HuH-7 (cell line): Measurements from ENCODE around the gene ASMT.
"Not testable (repeated sequence)": the region's sequence is repeated elsewhere in the genome, so short reads cannot be mapped to it uniquely, and the experiment has no call there.

ENCODE experiments used
- DNase-seq: peaks from one replicate; pipeline ENCODE4 v3.0.0; 2011; ENCODE audit warnings: low spot score

ASMT gene

GRCh38 chrX:1598021-1598875 lies 16.6 kb upstream of the ASMT start:
- DNase-seq, result no peak

GRCh38 chrX:1598876-1599790 lies 15.7 kb upstream of the ASMT start:
- no peak for DNase-seq

DNA sequence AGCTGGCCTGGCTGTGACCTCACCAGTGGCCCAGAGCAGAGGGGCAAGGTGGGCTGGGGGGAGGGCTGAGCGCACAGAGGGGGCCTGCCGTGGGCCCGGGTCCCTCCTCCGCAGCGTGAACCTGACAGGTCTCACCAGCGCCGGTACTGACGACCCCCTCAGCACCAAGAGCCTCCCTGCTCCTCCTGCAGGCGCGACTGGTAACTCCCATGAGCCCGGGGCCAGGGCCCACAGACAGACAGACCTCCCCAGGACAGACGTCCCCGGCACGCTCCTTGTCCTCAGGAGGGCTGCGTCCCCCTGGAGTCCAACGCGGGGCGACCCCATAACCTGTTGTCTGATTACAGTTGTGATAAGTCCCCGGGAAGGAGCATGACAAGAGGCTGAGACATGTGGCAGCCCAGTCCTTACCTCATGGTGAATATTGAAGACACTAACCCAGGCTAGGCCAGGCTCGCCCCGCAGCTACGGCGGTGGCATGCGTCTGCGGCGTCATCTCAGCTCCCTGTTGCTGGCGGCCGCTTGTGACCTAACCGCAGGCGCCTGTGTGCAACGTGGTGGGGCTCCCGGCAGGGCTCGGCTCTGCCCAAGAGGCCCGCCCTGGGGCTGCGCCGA lies 15.0 kb upstream of the ASMT start:
- no peak for DNase-seq

DNA sequence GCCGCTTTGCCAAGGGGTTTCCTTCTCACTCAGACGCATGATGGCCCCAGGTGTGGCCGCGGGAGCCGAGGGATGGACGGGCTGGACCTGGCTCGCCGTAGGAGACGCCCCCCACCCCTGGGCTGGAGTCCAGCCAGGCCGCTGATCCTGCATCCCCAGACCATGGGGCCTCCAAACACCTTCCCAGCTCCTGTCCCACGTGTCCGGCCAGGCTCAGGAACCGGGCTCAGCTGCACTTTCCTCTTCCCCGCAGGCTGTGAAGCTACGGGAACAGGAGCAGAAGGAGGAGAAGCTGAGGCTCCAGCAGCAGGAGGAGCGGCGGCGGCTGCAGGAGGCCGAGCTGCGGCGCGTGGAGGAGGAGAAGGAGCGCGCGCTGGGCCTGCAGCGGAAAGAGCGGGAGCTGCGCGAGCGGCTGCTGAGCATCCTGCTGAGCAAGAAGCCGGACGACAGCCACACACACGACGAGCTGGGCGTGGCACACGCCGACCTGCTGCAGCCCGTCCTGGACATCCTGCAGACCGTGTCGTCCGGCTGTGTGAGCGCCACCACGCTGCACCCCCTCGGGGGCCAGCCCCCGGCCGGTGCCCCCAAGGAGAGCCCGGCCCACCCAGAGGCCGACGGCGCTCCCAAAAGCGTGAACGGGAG lies 14.3 kb upstream of the ASMT start:
- DNase-seq, result no peak

DNA sequence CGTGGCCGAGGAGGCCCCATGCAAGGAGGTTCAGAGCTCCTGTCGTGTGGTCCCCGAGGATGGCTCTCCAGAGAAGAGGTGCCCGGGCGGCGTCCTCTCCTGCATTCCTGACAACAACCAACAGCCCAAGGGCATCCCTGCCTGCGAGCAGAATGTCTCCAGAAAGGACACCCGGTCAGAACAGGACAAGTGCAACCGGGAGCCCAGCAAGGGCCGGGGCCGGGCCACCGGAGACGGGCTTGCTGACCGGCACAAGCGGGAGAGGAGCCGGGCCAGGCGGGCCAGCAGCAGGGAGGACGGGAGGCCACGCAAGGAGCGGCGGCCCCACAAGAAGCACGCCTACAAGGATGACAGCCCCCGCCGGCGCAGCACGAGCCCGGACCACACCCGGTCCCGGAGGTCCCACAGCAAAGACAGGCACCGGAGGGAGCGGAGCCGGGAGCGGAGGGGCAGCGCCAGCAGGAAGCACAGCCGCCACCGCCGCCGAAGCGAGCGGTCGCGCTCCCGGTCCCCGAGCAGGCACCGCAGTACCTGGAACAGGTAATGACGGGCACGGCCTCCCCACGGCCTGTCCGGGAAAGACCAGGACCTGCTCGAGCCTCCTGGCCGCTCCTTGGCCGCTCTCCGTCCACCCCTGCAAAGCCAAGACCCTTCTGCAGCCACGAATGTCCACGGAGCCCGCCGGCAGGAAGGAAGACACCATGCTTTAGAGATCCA lies 13.7 kb upstream of the ASMT start:
- no peak for DNase-seq

DNA sequence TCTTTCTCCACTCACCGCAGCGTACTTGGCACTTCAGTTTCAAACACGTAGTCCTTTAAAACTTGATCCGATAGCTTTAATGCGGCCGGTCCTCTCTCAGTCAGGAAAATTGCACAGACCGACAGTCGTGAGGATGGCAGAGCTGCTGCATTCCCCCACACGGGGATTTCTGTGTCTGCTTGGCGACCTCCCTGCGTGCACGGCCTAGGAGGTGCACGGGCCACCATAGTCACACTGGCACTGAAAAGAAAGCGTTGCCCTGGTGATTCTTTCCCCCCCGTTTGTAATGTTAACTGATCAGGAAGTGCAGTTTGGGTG lies 13.1 kb upstream of the ASMT start:
- no peak for DNase-seq

DNA sequence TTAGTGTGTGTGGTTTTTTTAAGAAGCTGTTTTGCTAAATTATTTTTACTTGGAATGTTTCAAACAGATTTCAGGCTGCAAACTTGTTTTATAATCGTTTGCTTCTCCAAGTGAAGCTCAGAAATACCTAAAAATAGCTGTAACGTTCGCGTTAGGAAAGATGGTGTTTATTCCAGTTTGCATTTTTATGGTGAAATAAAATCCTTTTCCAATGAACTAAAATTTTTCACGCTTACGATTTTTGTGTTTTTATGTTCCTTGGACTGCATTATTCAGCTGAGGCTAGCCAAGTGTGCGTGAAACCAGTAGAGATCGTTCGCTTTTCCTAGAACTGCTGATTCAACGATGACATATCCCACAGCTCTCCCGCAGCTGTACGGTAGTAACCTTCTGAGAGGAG lies 12.6 kb upstream of the ASMT start:
- DNase-seq, result no peak

DNA sequence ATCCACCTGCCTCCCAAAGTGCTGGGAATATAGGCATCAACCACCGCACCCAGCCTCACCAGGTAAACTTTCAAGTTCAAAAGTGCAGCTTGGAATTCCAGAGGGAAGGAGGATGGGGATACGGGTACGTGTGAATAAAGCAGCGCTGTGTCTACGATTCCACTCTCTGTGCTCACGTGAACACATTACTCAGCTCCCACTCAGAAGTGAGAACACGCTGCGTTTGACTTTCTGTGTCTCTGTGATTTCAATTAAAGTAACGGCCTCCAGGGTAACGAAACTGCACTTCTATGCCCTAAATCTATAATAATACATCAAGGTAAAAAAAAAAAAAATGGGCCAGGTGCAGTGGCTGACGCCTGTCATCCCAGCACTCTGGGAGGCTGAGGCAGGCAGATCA lies 8.4 kb upstream of the ASMT start:
- no peak for DNase-seq

- no peak for DNase-seq
These were observed 5.5 kb upstream of the ASMT start for GRCh38 chrX:1609311-1609710.

DNA sequence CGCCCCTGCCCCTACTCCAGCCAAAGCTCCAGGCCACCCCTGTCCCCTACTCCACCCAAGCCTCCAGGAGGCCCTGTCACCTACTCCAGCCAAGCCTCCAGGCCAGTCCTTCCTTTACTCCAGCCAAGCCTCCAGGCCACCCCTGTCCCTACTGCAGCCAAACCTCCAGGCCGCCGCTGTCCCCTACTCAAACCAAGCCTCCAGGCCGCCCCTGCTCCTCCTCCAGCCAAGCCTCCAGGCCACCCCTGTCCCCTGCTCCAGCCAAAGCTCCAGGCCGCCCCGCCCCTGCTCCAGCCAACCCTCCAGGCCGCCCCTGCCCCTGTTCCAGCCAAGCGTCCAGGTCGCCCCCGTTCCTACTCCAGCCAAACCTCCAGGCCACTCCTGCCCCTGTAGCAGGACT lies 5.1 kb upstream of the ASMT start:
- no peak for DNase-seq

- DNase-seq, result no peak
These were observed 4.7 kb upstream of the ASMT start for GRCh38 chrX:1610166-1610565.

DNA sequence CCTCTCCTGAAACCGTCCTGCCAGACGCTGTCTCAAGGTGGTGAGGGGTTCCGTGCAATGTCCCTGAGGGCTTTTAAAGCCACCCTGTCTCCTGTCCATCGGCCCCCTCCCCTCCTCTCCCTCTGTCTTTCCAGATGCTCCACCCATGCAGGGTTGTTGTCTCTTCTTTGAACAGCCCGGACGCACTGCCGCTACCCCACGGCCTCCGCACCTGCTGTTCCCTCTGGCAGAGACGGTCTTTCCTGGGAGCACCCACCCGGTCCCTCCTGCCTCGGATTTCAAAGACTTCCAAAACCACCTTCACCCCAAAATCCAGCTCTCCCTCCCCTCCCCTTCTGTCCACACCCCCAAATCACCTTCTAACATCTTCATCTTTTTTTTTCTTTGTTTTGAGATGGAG lies 4.1 kb upstream of the ASMT start:
- no peak for DNase-seq

- no peak for DNase-seq
These were observed 2.1 kb upstream of the ASMT start for GRCh38 chrX:1612641-1613286.

- no peak for DNase-seq
These were observed 3.8 kb downstream of the ASMT start for GRCh38 chrX:1618689-1619088.

GRCh38 chrX:1623691-1624090 lies 8.8 kb downstream of the ASMT start:
- no peak for DNase-seq

DNA sequence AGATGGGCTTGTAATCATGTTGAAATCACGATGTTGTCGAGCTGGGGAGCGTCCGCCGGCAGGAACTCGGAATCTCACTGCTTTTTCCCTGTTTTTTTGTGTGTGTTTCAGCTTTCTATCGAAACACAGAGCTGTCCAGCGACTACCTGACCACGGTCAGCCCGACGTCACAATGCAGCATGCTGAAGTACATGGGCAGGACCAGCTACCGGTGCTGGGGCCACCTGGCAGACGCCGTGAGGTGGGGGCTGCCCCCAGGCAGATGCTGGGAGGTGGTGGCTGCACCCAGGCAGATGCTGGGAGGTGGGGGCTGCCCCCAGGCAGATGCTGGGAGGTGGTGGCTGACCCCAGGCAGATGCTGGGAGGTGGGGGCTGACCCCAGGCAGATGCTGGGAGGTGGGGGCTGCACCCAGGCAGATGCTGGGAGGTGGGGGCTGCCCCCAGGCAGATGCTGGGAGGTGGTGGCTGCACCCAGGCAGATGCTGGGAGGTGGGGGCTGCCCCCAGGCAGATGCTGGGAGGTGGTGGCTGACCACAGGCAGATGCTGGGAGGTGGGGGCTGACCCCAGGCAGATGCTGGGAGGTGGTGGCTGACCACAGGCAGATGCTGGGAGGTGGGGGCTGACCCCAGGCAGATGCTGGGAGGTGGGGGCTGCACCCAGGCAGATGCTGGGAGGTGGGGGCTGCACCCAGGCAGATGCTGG lies 9.4 kb downstream of the ASMT start:
- not testable (repeated sequence) for DNase-seq

GRCh38 chrX:1624861-1625215 lies 10.0 kb downstream of the ASMT start:
- not testable (repeated sequence) for DNase-seq

GRCh38 chrX:1629244-1629643 lies 14.4 kb downstream of the ASMT start:
- no peak for DNase-seq

DNA sequence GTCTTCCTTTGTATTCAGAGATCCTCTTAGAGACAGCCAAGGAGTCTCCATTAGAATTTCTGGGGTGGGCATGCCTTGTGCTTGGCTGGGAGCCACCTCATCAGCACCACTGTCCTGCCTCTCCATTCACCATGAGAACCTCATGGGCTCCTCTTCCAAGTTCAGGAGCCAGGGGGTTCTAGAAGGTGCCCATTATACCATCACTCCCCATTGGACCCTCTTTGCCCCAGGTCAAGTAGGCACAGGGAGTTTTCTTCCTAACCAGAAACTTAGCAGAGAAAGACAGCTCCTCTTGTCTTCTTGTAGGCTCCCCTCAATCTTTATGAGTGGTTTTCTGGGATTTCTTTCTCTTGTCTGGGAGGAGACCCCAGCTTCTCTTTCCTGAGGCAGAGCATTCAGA lies 31.1 kb downstream of the ASMT start:
- no peak for DNase-seq

DNA sequence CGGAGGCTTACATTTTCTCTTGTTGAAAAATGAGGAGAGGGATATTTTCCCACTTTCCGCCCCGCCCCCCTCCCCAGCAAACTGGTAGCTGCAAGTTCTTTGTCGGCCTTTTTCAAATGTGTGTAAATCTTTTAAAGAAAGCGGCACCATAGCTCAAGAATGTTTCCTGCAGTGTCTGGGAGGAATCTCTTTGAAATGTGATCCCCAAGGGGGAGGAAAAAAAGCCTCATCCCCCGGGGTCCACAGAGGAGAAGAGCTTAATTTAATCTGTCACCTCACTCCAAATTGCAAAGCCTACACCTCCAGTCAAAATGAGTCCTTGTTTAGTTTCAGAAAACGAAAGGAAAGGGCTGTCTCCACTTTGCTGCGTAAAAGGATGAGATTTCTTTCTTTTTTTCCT lies 34.8 kb downstream of the ASMT start:
- DNase-seq, result no peak
